ENCODE data around the gene CPNE2. TPM values are rescaled to one million over a fixed set of nuclear protein-coding genes. Genes with fewer than 3 reads are reported as not detected.

CPNE2 gene
- total RNA-seq, 1 experiment from 2014 or later = 35.2 TPM

GRCh38 chr16:57126411-57126810 lies 34.0 kb downstream of the CPNE2 start:
- no peaks in the 10 kb centered on the region for H3K79me2 ChIP-seq (ENCODE audit: low read depth)
- BruUV-seq (replicated peaks) = no TSS peak
- CTCF ChIA-PET = no interaction called here
- no peaks in the 10 kb centered on the region for H4K20me1 ChIP-seq (ENCODE audit: insufficient read depth)
- H3K36me3 ChIP-seq (ENCODE audit: low read depth) = no peaks in the 10 kb centered on the region
- H3K27me3 ChIP-seq (ENCODE audit: insufficient read depth, low read depth) = no peaks in the 10 kb centered on the region
- no peaks in the 10 kb centered on the region for H3K9me2 ChIP-seq (ENCODE audit: insufficient read depth)
- no peak overlapping the region for H2AFZ ChIP-seq
- H3K4me3 ChIP-seq = no peak overlapping the region
- H3K4me2 ChIP-seq = no peak overlapping the region
- no peaks in the 10 kb centered on the region for H3F3A ChIP-seq (ENCODE audit: insufficient read depth, low read depth)
- POLR2A ChIA-PET (ENCODE audit: unreplicated experiment) = no interaction called here
- H3K9me3 ChIP-seq (ENCODE audit: insufficient read depth, low read depth) = no peaks in the 10 kb centered on the region
- no peaks in the 10 kb centered on the region for H3K4me1 ChIP-seq (replicated peaks; ENCODE audit: insufficient read depth)
- intact Hi-C loops (cut with micrococcal nuclease; ENCODE audit: unreplicated experiment) = no loop called here
- TF ChIP-seq EZH2 (IDR thresholded peaks at IDR 0.05; ENCODE audit: low read depth) (no peak), CTCF (conservative IDR thresholded peaks at IDR 0.05) (no peak)
- no peak for DNase-seq
- no peak overlapping the region for H3K27ac ChIP-seq

GRCh38 chr16:57127037-57127763 lies 34.8 kb downstream of the CPNE2 start:
- TF ChIP-seq CTCF (conservative IDR thresholded peaks at IDR 0.05) (no peak), EZH2 (IDR thresholded peaks at IDR 0.05; ENCODE audit: low read depth) (no peak)
- no peak overlapping the region for H3K4me2 ChIP-seq
- CTCF ChIA-PET = no interaction called here

GRCh38 chr16:57127836-57128235 lies 35.5 kb downstream of the CPNE2 start:
- H3K4me1 ChIP-seq (replicated peaks; ENCODE audit: insufficient read depth) = no peaks in the 10 kb centered on the region
- DNase-seq = no peak
- H3F3A ChIP-seq (ENCODE audit: insufficient read depth, low read depth) = no peaks in the 10 kb centered on the region
- ChIA-PET CTCF (no interaction called here), POLR2A (ENCODE audit: unreplicated experiment) (no interaction called here)
- H3K9me2 ChIP-seq (ENCODE audit: insufficient read depth) = no peaks in the 10 kb centered on the region
- no peaks in the 10 kb centered on the region for H3K79me2 ChIP-seq (ENCODE audit: low read depth)
- TF ChIP-seq CTCF (conservative IDR thresholded peaks at IDR 0.05) (no peak), EZH2 (IDR thresholded peaks at IDR 0.05; ENCODE audit: low read depth) (no peak)
- intact Hi-C loops (cut with micrococcal nuclease; ENCODE audit: unreplicated experiment) = no loop called here
- H3K27me3 ChIP-seq (ENCODE audit: insufficient read depth, low read depth) = no peaks in the 10 kb centered on the region
- H3K27ac ChIP-seq = no peak overlapping the region
- no peak overlapping the region for H3K4me2 ChIP-seq
- no peak overlapping the region for H2AFZ ChIP-seq
- no peak overlapping the region for H3K4me3 ChIP-seq
- no peaks in the 10 kb centered on the region for H4K20me1 ChIP-seq (ENCODE audit: insufficient read depth)
- no peaks in the 10 kb centered on the region for H3K9me3 ChIP-seq (ENCODE audit: insufficient read depth, low read depth)
- BruUV-seq (replicated peaks) = no TSS peak
- H3K36me3 ChIP-seq (ENCODE audit: low read depth) = no peaks in the 10 kb centered on the region

More at GRCh38 chr16:57127037-57127763, 34.8 kb downstream of the CPNE2 start:
- Histone ChIP-seq H3K9me3 (ENCODE audit: insufficient read depth, low read depth) (no peaks in the 10 kb centered on the region), H3F3A (ENCODE audit: insufficient read depth, low read depth) (no peaks in the 10 kb centered on the region), H3K4me3 (no peak overlapping the region), H4K20me1 (ENCODE audit: insufficient read depth) (no peaks in the 10 kb centered on the region), H2AFZ (no peak overlapping the region), H3K4me1 (replicated peaks; ENCODE audit: insufficient read depth) (no peaks in the 10 kb centered on the region), H3K36me3 (ENCODE audit: low read depth) (no peaks in the 10 kb centered on the region), H3K27ac (no peak overlapping the region), H3K27me3 (ENCODE audit: insufficient read depth, low read depth) (no peaks in the 10 kb centered on the region), H3K79me2 (ENCODE audit: low read depth) (no peaks in the 10 kb centered on the region), H3K9me2 (ENCODE audit: insufficient read depth) (no peaks in the 10 kb centered on the region)
- POLR2A ChIA-PET (ENCODE audit: unreplicated experiment) = no interaction called here
- no TSS peak for BruUV-seq (replicated peaks)
- DNase-seq = no peak
- intact Hi-C loops (cut with micrococcal nuclease; ENCODE audit: unreplicated experiment) = no loop called here
